HG03175 (cell line): ENCODE measurements around the gene RGL4.
"Not testable (repeated sequence)": the region's sequence is repeated elsewhere in the genome, so short reads cannot be mapped to it uniquely, and the experiment has no call there.

Source experiments
- ATAC-seq: cut with Tn5 transposase; IDR thresholded peaks from one replicate; pipeline ENCODE4 v1.9.1; 2021; ENCODE audit warnings: mild to moderate bottlenecking, moderate library complexity; ENCODE audit not compliant: unreplicated experiment

RGL4 gene, protein sequence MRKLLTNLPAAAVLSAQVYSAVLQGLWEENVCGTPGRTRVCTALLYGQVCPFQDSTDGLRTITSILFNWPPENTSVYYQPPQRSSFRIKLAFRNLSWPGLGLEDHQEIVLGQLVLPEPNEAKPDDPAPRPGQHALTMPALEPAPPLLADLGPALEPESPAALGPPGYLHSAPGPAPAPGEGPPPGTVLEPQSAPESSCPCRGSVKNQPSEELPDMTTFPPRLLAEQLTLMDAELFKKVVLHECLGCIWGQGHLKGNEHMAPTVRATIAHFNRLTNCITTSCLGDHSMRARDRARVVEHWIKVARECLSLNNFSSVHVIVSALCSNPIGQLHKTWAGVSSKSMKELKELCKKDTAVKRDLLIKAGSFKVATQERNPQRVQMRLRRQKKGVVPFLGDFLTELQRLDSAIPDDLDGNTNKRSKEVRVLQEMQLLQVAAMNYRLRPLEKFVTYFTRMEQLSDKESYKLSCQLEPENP

DNA sequence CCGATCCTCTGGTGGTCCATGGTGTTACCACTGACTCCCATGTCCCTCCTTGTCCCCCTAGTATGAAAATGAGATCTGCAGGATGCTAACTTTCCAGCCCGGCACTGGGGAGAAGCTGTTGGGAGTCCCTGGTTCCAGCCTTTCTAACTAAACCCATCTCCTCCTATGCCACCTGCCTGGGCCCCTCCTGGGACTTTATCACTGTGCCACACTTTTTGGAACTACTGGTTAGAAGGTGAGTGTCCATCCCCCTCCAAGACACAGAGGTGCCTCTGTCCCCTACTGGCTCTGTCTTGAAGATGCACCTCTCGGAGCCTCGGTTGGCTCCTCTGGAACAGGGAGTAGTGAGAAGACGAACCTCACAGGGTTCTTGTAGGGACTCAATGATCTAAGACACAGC lies at the start of gene RGL4:
RGL4 (plus strand) TSS at position 301 of the 400 bp plus-strand sequence. CDS start 1,018 bp downstream, outside the sequence.
- ATAC-seq = no peak

DNA sequence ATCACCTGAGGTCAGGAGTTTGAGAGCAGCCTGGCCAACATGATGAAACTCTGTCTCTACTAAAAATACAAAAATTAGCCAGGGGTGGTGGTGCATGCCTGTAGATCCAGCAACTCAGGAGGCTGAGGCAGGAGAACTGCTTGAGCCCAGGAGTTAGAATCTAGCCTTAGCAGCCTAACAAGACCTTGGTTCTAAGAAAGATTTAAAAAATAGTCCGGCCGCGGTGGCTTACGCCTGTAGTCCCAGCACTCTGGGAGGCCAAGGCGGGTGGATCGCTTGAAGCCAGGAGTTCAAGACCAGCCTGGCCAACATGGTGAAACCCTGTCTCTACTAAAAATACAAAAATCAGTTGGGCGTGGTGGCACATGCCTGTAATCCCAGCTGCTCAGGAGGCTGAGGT lies 44.3 kb upstream of the RGL4 start:
- ATAC-seq = not testable (repeated sequence)

DNA sequence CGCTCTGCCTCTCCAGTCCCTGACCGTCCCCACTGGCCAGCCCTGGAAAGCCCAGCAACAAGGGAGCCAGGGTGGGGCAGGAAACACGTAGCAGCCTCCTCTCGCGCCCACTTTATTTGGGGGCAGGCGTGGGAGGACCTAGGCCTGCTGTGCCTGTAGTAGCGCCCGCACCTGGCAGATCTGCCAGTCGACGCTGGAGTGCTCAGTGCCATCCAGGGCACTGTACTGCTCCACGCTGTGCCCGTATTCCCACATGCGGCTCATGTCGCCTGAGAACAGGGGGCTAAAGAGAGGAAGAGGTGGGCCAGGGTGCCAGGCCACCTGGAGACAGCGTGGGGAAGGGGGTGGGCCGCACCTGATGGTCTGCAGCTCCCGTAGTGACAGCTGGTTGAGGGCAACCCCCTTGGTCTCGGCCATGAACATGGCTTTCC lies 41.7 kb upstream of the RGL4 start:
- ATAC-seq = no peak

DNA sequence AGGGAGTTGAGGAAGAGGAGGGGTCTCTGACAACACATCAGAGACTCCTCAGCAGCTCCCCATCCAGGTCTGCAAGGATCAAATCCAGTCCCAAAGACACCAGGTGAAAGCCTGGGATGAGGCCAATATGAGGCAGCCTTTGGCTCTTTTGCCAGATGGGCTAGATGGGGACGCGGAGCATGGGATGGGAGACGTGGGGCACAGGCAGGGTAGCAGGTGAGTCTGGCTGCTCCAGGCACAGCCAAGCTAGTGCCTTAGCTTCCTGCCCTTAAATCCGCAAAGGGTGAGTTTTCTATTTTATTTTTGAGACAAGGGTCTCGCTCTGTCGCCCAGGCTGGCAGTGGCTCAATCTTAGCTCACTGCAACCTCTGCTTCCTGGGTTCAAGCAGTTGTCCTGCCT lies 39.1 kb upstream of the RGL4 start:
- ATAC-seq = no peak

DNA sequence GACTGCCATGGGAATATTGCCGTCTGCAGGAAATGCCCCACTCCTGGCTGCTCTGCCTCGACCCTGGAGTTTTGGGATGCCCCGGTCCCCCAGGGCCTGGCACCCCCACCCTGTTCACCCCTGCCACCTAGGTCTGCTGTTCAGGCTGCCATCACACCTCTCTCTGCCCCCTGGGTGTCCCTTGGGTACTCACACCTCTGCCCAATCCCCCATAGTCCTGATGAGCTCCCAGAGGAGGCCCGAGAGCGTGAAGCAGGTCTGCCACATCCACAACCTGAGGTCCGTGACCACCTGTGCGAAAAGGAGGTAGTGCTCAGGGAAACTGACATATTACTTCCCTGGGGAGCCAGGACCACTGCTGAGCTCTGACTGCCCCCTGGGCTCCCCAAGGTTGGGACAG lies 38.5 kb upstream of the RGL4 start:
- ATAC-seq = no peak

DNA sequence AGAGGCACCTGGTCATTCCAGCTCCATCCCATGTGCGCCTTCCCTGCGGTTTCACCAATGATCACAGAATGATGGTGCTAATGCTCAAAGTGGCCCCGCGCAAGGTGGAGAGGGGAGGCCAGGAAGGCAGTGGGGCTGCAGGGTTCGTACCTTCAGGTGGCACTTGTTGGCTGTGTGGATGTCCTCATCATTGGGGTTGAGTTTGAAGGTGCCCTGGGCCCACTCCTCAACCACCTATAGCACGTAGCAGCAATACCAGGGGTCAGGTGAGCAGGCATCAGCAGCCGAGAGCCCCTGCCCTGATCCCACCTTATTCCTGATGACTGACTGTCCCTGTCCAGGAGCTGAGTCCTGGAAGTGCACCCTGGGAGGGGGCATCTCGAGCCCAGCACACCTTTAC lies 38.1 kb upstream of the RGL4 start:
- ATAC-seq = no peak

DNA sequence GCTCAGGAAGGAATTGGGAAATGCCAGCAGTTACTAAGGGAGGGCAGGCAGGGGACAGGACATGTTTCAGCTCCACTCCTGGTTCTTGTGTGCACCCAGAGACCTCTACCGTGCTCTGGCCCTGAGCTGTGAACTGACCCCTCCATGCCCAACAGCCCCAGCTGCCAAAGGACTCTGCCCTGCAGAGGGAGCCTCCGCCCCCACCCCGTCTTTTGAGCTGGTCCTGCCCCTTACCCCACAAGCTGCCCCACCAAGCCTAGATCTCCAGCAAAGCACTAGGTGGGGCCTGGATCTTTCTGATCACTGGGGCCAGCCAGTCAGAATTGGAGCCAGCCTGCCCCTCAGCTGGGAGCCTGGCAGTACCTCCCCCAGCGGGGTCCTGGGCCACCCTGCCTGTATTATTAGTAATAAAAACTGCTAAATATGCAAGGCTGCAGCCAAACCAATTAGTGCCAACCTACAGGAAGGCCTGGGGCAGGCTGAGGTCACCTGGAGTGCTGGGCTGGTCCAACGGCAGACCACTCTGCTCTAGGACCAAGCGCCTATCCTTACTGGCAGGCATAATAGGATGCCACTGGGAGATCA lies 34.8 kb upstream of the RGL4 start:
- no peak for ATAC-seq

DNA sequence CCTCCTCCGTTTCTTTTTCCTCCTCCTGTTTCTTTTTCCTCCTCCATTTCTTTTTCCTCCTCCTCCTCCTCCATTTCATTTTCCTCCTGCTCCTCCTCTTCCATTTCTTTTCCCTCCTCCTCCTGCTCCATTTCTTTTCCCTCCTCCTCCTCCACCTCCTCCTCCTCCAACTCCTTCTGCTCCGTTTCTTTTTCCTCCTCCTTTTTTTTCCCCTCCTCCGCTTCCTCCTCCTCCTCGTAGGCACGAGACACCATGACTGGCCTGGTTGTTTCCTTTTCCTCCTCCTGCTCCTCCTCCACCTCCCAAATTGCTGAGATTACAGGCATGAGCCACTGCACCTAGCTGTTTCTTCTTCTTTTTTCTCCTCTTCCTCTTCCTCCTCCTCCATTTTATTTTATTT lies 33.1 kb upstream of the RGL4 start:
- no peak for ATAC-seq

DNA sequence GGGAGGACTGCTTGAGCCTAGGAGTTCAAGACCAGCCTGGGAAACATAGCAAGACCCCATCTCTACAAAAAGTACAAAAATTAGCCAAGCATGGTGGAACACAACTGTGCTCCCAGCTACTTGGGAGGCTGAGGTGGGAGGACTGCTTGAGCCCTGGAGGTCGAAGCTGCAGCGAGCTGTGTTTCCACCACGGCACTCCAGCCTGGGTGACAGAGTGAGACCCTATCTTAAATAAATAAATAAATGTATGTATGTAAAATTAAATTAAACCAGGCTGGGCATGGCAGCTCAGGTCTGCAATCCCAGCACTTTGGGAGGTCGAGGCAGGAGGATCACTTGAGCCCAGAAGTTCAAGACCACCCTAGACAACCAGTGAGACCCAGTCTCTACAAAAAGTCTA lies 30.4 kb upstream of the RGL4 start:
- ATAC-seq = not testable (repeated sequence)

DNA sequence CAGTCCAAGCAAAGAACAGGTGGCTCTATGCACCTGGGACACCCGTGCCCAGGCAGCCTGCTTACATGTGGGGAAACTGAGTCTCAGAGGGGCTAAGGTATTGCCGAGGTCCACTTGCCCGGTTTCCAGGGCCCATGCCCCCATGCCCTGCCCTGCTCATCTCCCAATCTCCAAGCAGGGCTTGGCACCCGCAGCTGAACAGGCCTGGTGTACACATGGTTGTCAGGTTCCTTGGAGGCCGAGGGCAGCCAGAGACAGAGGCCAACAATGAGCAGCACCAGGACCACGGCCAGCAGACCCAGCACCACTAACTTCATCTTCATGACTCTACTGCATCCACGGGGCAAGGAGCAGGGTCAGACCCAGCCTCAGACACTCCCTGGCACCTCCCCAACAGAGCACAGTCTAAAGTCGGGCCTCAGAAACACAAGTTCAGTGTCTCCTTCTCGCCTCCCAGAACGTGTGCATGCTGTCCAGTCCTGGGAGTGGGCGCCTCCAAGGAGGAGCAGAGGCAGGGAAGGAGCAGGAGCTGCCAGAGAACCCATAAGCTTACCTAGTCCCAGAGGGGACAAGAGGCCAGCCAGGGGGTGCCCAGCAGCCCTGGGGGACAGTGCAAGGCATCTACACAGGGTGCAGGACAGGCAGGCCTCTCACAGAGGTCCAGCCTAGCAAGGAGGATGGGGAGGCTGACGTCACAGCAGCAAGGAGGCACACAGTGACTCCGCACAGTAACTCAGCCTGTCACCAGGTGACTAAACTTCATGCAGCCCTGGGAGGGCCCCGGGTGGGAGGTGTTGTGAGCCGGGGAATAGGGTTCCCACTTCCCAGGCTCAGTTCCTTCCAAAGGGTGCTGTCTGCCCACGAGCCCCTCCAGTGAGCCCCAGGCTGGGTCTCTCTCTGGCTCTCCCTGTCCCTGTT lies 20.2 kb upstream of the RGL4 start:
- ATAC-seq = no peak

DNA sequence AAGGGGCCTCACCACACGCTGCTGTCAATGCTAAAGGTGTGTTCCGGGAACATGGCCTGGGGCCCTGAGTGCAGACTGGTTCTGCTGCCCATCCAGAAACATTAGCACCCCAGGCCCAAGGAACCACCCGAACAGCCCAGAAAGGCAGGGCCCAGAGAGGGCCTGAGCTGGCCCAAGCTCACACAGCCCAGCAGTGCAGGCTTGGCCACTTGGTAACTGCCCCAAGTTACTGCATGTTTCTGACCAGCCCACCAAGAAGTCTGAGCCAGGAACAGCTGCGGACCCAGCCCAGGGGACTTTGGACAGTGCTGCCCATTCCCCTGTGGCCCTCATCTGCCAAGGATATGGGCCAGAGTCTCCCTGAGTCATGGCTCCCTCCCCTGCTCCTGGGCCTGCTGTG lies 19.4 kb upstream of the RGL4 start:
- not testable (repeated sequence) for ATAC-seq

DNA sequence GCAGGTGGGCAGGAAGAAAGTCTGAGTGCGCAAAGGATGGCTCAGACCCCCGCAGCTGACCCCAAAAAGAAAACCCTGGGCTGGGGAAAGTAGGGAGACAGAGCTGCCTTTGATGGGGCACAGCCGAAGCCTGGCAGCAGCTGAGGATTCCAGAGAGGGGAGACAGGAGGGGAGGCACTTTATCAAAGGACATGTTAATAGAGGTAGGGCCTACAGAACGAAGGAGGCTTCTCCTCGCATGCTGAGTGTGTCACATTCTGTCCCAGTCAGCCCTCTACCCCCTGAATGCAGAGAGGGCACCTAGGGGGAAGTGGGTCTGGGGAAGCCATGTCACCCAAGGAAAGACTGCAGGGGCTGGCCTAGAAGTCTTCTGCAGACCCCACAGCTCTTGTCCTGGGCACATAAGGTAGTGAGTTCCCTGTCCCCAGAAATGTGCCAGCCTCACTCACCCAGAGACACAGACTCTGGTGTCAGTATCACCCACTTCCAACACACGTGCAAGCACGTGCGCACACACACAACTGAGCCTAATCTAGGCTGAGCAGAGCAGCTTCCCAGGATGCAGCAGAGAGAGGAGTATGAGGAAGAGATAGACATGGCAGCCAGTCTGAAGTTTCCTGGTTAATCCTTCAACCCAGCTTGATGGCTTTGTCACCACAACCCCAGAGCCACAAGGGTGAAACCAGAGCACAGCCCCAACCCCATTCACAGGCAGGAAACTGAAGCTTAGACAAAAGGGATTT lies 18.3 kb upstream of the RGL4 start:
- ATAC-seq = not testable (repeated sequence)

DNA sequence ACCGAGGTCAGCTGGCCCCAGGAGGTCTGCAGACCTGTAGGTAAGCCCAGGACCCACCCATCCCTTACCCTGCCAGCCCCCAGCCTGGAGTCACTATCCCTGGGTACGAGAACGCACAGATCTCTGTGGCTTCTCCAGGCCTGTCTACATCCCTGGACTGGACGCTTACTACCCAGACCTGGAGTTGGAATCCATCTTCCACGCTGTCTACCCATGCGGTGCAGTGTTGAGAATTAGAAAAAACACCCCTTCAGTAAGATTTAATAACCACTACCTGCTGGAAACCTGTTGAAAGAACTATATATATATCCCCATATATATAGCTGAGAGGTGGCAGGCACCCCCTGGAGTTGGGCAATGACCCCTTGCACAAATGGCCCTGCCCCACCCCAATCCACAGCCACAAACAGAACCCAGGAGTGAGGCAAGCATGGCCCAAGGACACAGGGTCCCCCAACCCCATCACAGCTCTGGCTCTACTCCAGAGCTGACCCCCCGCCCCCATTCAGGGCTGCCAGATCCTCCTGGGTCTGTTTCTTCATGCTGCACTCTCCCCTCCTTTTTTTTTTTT lies 17.7 kb upstream of the RGL4 start:
- ATAC-seq = no peak

DNA sequence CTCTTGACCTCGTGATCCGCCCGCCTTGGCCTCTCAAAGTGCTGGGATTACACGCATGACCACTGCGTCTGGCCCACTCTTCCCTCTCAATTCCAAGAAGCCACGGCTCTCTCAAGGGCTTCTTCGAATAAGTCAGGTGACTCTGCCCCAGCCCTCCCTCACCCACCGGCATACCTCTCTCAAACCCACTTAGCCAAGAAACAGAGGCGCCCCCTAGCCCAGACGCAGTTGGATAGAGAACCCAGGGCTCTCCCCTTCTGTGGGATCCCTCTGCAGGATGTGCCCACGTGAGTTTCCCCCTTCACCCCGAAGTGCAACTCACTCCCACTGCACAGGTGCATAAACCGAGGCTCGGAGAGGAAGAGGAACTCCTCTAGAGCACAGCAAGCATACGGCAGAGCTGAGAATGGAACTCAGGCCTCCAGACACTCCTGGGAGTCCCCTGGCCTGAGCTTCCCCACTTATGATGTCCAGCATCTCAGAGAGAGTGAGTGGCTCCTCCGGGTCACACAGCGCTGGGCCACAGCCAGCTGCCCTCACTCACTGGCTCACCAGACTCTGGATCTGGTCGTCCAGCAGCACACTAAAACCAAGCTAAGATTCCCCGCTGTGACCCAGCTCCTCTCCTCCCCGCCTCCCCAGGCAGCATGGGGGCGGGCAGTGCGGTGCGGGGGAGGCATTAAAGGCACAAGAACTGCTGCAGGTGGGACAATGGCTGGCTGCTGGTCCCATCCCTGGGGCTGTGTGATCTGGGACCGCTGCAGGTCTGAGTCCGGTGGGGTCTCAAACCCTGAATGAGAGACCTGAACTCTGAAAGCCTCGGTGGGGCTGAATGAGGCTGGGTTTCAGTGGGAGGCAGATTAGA lies 16.8 kb upstream of the RGL4 start:
- ATAC-seq = no peak

DNA sequence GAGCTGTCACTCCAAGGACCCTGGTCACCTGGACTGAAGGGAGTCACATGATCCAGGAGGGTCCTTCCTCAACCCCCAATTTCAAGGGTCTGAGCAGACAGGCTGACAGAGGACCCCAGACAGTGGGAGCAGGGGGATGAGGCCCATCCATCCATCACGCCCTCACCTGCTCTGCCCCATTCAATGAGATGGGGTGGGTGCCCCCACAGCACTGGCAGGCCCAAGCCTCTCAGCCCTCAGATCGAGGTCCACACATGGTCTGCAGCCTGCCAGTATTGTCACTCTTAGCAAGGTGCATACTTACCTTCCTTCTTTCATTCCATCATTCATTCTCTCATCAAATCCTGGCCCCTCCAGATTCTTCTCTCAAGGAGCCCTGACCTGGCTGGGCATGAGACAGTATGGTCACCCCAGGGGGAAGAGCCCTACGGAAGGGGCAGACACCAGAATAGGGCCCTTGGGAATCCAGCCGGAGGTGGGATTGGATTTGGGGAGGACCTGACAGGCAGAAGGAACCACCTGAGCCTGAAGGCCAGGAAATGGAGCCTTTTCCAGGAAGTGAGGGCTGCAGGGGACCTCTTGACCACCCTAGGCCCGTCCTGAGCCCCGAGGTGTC lies 15.8 kb upstream of the RGL4 start:
- ATAC-seq = not testable (repeated sequence)

DNA sequence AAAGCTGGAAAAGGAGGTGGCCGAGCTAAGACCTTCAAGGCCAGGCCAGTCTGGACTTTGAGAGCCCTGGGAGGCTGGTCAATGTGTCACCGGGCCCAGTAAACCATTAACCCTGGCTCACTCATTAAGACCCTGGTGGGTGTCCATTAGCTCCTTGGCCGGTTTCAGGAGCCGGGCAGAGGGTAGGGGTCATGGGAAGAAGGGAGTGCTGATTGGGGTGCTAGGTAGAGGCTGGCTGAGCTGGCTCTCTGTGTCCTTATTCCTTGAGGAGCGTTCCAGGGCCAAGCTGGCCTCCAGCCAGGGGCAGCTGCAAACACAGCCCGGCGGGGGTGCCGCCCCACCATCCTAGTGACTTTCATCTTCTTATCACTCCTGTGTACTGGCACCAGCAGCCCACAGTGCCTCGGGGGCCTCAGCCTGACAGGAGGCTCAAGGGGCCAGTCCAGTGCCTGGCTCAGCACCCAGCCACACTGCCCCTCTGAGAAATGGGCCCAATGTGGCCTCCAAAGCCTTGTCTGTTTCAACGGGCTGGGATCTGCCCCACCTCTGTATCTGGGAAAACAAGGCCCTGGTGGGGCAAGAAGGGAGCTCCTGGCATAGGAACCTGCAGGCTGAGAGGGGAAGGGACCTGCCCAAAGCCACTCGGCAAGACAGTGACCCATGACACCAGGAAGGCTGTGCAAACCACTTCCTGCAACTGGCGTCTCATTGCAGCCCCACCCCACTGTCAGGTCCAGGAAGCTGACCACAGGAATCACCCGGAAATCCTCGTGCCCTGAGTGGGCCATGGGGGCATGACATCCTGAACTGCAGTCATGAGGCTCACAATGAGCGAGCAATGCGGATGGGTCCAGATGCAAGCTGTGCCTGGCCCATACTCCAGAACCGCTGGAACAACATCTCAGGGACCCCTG lies 15.1 kb upstream of the RGL4 start:
- no peak for ATAC-seq

DNA sequence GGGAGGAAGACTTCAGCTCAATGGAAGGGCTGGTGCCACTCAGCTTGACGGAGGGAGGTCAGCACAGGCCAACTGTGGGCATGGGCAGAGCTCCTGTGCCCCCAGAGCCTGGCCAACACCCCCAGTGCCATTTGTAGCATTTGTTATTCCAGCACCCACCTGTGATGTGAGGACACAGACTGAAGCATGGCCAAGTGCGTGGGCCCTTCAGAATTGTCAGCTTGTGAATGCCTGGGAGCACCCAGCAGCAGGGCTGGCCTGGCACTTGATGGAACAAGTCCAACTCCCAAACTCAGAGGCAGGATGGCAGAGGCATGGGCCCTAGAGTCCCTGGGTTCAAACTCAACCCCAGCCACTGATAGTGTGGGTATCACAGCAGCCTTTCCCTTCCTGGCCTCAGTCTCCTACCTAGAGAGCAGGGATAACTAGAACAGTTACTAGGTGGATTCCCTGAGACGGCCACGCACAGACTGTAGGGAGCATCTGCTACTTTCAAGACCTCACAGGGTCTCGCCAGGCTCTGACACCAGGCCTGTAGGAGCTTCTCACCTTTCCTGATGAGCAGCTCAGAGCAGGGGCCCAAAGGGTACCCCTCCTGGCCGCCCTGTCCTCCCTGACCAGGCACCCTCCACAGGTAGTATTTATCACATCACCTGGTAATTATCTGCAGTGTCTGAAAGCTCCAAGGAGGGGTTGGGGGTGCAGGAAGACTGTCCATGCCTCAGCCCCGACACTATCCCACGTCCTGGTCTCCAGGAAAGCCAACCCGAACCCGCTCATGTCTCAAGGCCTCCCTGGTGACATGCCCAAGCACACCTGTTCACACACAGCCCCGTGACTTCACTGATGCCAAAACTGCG lies 13.7 kb upstream of the RGL4 start:
- ATAC-seq = not testable (repeated sequence)
